HG02798 (cell line): ENCODE results near the gene SCN3A.
A peak's percentile ranks its signal among the peaks of the same experiment; 100 is the strongest.

Experiments
- ATAC-seq: cut with Tn5 transposase; IDR thresholded peaks from one replicate; pipeline ENCODE4 v1.9.1; 2021; ENCODE audit warnings: mild to moderate bottlenecking; ENCODE audit not compliant: unreplicated experiment, poor library complexity

SCN3A gene

DNA sequence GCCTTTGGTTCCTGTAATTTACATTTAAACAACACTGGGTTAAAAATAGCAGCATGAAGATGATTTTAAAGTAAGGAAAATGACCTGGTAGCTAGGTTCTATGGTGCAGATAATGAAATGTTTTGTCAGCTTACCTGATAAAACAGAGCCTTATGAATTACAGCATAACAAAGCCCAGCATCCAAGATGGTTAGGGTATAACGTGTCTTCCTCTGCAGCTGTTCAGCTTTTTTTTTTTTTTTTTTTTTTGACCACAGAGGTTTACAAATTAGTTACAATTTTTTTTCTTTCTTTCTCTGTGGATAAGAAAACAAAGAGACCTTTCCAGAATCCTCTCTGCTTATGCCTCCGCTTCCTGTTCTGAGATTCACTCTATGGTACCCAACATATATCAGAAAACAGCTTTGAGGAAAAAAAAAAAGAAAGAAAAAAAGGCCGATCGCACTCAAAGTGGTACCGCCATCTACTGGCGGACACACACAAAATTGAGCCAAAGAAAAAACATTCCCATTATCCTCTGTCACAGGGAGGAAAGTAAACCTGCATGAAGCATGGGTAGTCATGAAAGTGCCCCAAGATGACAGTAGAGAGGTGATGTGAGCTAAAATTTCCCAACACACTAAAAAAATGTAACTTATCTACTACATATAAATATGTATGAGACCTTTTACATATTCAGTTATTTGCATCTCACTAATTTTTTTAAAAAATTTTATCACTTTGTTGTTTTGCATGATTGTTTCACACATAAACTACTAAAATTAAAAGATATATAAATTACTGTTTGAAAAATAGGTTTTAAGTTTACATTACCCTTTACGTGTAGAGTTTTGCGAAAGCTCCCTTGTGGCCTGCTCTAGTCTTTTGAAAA is at the start of gene SCN3A:
Gene SCN3A, minus strand, starts transcription at position 362 of the 871 bp plus-strand sequence. CDS start 27,656 bp downstream, outside the sequence.
- ATAC-seq, result peak; percentile 68

DNA sequence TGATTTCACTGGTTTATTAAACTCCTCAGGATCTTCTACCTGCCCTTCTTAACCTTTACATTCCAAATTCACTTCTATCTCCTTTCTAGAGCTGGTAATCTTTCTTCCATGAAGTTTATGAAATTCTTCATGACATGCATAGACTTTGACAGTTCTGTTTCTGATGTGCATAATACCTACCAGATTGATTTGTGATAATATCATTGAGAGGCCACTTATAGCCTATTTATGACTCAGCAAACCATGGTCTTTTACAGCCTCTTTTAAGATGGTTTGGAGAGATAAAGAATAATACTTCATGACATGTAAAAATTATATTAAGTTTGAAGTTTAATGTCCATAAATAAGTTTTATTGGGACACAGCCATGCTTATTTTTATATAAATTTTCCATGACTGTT is 49.3 kb upstream of the SCN3A start:
- no peak for ATAC-seq

DNA sequence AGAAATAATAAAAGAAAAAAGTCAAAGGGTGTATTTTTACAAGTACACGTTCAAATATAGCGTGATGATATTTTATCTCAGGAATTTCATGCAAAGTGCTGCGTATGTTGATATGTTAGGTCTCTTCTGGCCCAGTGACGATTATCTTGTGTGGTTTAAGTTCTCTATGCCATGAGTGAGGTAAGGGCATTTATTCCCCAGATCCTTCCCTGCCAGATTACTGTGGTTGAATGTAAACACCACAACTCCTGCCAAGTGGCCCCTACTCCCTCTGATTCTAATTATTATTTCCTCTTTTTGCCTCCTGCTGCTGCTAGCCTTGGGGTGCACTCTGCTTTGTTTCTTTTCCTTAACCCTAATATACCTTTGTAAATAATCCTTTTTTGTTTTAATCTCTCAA is 47.5 kb upstream of the SCN3A start:
- no peak for ATAC-seq

DNA sequence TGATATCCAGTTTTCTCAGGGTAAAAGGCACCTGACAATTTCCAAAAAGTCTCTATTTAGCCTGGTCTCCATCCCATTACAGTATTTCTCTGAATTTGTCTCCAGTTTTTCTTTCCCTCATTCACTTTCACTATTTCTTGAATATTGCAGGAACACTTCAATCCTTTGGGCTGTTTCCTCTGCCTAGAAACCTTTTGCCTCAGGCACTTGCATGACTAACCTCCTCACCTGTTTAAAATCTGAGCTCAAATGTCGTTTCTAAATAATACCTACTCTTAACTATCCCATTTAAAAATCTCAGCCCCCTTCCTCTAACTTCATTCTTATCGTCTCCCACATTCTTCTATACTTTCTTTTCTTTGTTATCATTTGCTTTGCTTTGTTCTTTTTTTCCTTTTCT is 44.4 kb upstream of the SCN3A start:
- no peak for ATAC-seq

DNA sequence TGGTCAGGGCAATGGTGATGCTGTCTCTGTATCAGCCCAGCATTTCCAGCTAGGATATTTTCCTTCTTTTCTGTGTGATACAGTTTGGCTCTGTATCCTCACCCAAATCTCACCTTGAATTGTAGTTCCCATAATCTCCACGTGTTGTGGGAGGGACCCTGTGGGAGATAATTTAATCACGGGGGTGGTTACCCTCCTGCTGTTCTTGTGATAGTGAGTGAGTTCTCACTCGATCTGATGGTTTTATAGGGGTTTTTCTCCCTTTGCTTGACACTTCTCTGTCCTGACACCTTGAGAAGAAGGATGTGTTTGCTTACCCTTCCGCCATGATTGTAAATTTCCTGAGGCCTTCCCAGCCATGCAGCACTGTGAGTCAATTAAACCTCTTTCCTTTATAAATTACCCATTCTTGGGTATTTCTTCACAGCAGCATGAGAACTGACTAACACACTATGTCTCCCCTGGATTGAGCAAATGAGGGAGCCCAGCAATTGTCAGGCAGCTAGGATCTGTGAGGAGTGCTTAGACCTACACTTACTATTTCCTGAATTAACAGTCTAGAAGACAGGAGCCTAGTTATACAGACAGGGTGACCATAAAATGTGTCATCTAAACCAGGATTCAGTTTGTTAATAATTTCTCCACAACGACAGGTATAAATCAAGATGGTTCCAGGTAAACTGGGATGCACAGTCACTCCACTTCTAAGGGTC is 41.4 kb upstream of the SCN3A start:
- ATAC-seq, result no peak

DNA sequence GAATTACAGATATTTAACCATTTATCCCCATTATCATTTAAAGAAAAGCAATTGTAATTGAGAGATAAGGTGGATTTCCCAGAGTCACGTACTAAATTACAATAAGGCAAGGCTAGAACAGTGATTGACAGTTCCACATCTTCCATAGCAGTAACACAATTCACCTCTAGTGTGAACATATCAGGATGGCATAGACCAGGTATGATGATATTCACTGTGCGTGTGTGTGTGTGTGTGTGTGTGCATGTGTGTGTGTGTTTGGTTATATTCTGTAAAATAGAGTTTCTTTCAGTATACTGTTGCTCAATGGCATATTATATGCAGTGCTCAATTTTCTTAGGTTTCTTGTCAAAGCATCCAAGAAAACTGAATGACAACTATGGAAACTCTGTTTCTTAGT is 37.1 kb upstream of the SCN3A start:
- no peak for ATAC-seq

DNA sequence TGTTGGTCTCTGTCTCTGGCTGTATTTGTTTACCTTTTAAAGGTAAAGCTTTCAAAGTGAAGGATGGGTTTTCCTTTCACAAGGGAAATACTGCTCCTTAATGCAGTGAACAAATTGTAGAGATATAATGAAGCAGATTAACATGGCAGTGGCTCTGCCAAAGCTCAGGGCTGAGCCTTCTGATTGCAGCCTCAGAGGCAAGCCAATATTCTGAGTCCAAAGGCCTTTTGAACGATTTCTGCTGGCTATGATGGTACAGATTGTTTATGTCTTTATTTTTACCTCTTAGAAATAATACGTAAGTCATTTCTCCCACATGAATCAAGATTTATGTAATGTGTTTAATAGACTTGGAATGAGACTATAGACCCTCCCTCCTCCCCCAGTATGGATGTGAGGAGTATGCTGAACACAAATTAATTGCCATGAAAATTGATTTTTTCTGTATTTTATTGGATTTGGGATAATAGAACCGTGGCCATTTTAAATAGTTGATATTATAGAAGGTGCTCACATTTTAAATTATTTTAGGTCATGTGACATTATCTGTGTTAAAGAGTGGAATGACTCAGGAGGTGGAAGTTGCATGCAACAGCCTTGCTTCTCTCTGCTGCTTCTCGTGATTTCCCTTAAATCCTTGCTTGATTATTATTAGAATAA is 36.1 kb upstream of the SCN3A start:
- ATAC-seq, result no peak

DNA sequence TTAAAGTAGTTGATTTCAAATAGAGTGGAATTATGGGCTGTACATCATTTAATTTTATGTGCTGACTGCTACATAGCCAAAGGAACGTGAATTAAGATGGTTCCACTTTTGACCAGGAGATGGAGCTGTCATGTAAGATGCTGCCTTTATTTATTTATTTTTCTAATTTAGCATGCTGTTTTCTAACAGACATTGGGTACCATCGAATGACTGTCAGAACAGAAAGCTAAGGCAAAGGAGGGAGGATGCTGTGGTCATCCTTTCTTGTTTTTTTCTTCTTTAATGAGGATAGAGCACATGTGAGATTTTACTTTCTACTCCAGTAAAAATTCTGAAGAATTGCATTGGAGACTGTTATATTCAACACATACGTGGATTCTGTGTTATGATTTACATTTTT is 35.4 kb upstream of the SCN3A start, which contains the start of gene SCN2A:
Gene SCN2A, plus strand, starts transcription at position 185 of the 400 bp plus-strand sequence. CDS start 56,410 bp downstream, outside the sequence.
- ATAC-seq, result peak; percentile 77

DNA sequence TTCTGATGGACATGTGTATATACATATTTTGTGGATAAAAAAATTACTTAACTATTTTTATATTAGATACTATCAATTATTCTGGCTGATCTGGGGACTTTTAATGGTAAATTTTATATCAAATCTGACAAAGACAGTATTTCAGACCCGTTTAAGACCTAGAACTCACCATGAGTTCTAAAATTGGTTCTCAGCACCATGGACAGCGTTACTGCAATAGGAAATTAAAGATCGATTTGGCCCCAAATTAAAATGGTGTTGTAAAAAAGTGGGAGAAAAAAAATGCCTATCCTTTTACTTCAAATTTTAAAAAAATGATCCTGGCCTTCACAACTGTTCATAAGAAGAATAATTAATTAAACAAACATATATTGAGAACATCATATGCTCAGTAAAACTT is 34.4 kb upstream of the SCN3A start:
- ATAC-seq, result no peak

DNA sequence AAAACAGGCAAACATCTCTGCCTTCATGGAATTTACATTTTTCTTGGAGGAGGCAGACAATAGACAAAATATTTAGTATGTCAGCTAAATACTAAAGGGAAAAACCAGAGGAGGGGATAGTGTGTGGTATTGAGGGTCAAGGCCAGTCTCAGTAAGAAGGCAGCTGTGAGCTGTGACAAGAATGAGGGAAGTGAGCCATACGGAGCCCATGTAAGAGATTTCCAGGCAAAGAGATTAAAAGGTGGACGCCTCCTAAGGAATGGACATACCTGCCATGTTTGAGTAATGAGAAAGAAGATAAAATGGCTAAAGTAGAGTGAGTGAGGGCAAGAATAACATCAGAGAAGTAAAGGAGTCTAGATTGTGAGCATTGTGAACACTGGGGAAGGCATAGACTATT is 33.2 kb upstream of the SCN3A start:
- ATAC-seq, result no peak

DNA sequence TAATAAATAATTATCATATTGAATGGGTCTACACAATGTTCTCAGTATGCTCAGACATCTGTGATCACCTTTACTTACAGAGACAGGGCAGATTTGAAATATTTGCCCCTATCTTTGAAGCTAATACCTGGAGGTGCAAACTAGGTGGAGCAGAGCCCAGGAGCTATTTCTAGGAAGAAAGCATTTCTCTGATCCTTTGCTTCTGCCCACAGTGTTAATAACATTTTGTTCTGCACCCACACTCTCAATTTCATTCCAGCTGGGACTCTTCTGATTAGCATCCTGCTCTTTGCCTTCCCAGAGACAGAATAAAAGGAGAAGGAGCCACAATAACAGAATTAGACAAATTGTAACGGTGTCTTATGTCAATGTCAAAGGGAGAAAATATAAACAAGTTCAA is 23.7 kb upstream of the SCN3A start:
- no peak for ATAC-seq

DNA sequence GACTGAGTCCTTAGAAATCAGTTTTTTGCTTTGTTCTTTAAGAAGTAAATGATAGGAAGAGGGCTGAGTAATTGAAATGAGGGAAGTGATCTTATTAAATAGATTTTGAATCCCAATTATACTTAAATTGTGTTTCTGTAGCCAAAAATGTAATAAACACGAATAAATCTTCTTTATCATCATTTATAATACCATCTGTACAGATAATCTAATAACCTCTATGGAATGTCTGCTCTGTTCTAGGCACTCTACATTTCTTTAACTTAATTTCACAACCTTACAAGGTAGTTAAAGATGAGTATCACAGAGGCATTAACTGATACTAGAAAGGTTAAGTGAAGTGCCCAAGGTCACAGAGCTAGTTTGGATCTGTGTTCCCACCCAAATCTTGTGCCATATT is 21.1 kb upstream of the SCN3A start:
- no peak for ATAC-seq

DNA sequence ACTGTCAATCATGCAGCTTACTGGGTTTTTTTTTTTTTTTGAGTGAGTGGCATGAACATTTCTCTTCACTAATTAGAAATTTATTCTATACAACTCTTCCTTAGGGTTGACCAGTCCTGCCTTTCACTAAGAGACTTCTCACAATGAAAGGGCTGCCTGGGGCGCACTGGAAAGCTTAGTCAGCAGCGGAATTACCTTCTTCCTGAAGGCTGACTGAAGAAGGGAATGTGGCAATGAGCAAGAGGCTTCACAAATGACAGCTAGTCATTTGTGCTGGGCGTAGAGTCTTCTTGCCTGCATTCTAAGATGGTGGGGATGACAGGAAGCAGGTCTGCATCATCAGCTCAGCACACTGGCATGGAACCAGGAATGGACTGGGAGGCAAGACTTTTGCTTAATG is 15.6 kb upstream of the SCN3A start:
- ATAC-seq, result no peak

DNA sequence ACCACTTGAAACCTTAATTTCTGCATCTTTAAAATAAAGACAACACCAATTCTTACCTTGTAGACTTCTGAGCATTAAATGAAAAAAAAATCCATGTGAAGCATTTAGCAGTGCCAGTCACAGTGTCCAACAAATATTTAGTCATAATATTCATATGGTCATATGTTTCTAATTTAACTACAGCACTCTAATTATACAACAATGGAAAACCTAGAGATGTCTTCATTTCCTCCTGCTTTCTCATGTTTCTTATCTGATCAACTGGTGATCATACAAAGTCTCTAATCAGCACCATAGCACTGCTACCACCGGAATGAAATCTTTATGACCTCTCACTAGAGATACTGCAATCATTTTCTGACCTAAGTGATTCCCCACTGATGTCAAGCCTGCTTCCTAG is 10.2 kb upstream of the SCN3A start:
- ATAC-seq, result no peak

DNA sequence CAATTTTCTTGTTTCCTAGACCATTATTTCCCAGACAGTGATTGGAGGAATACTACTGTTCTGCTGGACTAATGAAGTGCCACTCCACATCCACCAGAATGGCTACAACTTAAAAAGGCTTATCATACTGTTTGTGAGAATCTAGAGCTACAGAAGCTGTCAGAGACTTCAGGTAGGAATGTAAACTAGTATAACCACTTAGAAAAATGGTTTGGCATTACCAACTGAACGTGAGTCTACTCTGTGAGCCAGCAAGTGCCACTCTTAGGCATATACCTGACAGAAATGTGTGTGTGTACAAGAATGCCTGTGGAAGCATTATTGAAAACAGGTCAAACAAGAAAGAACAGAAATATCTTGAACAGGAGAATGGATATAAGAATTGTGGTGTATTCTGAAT is 4.2 kb upstream of the SCN3A start:
- ATAC-seq, result no peak

DNA sequence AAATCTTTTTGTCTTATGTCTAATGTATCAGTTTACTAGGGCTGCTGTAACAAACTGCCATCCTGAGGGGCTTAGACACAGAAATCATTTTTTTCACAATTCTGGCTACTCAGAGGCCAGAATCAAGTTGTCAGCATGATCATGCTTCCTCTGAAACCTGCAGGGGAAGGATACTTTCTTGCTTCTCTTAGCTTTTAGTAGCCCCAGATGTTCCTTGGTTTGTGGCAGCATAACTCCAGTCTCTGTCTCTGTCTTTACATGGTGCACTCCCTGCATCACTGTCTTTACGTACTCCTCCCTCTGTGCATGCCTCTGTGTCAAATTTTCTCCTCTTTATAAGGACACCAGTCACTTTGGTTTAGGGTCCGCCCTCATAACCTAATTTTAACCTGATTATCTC is 2.0 kb upstream of the SCN3A start:
- no peak for ATAC-seq

DNA sequence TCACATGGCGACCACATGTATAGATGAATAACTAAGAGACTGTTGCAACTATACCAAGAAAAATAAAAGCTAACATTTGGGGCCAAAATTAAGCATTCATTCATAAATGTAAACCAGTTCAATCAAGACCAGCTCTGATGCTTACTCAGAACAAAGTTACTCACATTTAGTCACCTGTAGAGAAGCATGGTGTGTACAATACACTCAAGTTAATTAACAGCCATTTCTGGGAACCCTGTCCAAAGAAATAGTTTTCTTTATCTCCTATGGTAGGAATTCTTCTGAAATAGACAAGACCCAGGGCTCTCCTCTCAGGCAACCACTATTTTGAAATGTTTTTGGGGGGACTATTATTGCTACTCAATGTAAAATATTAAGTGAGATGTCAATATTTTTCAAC is 1.6 kb downstream of the SCN3A start:
- ATAC-seq, result no peak

DNA sequence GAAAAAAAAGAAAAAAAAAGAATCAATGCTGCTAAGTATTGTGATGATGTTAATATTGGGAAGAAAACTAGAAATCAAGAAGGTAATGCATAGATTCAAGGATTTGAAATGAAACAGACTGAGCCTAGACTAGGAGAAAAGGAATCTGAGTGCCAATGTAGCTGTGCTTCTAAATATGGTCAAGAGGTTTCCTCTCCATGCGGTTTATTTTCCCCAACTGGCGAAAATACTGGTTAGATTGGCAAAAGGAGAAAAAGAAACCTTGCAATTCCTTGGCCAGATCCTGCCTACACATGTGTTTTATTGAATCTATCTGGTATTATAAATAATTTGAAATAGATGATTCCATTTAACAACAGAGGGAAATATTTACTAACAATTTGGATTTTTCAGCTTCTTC is 5.7 kb downstream of the SCN3A start:
- no peak for ATAC-seq

DNA sequence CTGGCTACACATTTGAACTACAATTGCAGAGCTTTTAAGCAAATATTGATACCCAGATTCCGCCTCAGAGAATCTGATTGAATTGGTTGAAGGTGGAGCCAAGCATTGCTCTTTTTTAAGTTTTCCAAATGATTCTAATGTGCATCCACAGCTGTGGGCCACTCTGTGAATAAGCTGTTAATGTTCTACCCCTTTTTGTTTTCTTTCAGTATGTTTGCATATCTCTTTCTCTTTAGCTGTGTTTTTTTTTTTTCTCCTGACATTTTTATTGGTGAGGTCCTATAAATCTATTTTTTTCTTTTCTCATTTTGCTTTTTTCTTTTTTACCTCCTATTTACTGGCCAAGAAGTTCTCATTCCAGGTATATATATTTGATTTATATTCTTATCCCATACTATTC is 6.5 kb downstream of the SCN3A start:
- no peak for ATAC-seq

DNA sequence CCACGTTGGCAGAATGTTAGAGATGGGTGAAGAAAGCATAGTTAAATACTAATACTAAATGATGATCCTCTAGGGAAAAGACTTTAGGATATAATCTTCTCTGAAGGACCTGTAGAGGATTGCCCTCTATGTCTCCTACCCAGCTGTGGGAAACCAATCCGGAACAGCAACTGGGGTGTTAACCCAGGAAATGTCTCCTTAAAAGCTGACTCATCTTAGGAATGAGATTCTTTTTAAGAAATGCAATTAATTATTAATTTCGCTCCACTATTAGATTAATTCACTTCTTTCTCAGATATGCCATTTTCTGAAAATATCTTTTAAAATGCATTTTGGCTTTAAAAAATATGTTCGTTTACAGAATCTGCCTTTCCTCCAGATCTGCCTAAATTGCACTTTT is 7.4 kb downstream of the SCN3A start:
- ATAC-seq, result no peak

DNA sequence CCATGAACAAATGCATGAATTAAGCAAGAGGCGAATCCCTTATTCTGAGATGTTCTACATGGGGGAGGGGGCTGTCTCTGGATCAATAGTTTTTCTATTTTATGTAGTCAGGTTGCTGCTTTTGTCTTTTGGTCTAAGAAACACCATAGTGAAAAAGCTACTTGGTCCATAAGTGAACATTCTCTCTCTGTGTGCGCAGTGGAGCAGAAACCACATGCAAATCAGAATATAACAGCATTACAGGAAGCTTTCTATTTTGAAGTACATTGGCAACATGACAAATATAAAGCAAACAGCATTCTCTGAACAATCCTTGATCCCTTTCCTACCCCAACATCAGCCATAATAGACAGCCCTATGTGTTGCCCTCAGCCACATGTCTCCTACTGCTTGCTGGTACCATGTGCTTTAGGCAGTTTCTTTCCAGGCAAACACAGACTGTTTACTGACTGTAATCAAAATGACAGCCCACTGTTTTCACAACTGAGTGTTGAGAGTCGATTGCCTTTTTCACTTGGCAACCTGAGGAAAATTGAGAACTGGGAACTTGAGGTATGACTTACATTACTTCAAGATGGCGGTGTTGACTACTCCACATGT is 10.6 kb downstream of the SCN3A start:
- ATAC-seq, result peak; percentile 97
